Calu3 (cell line): ENCODE measurements around the gene SNRK. TPM values are rescaled to one million over a fixed set of nuclear protein-coding genes. Genes with fewer than 3 reads are reported as not detected.

Source experiments
- BruUV-seq: library from RNA; stranded (reverse); fragments of 400-500 nt; replicated peaks from 2 replicates; lab custom pipeline; 2021; lab: Mats Ljungman, UMichigan
- CTCF ChIA-PET: fragments of 300-600 bp; sonication (Branson Sonifier 250); formaldehyde crosslinking; loops from one replicate; lab custom pipeline; 2022; ENCODE audit warnings: antibody characterized with exemption; lab: Charles Lee
- DNase-seq: peaks from one replicate; pipeline ENCODE4 v3.0.0; 2022
- H3K27ac Mint-ChIP-seq: one replicate; pipeline ENCODE4 v1.8.0; 2022; ENCODE audit warnings: mixed read lengths; ENCODE audit not compliant: unreplicated experiment
- H3K27me3 Mint-ChIP-seq: one replicate; pipeline ENCODE4 v1.8.0; 2022; ENCODE audit warnings: mixed read lengths; ENCODE audit not compliant: unreplicated experiment
- H3K36me3 Mint-ChIP-seq: one replicate; pipeline ENCODE4 v1.8.0; 2022; ENCODE audit warnings: mild to moderate bottlenecking, moderate library complexity, mixed read lengths; ENCODE audit not compliant: insufficient read depth, unreplicated experiment
- H3K4me1 Mint-ChIP-seq: one replicate; pipeline ENCODE4 v1.8.0; 2022; ENCODE audit warnings: mild to moderate bottlenecking, low read depth, mixed read lengths; ENCODE audit not compliant: unreplicated experiment
- H3K4me3 Mint-ChIP-seq: one replicate; pipeline ENCODE4 v1.8.0; 2022; ENCODE audit warnings: mild to moderate bottlenecking, low read depth, moderate library complexity, mixed read lengths; ENCODE audit not compliant: unreplicated experiment
- H3K9me3 Mint-ChIP-seq: one replicate; pipeline ENCODE4 v1.8.0; 2022; ENCODE audit warnings: low read depth, mixed read lengths; ENCODE audit not compliant: unreplicated experiment
- intact Hi-C: fragments of 100-400 bp; cut with micrococcal nuclease; formaldehyde crosslinking; loops from one replicate; pipeline ENCODE4 v1.10.0; 2022; ENCODE audit not compliant: unreplicated experiment
- total RNA-seq: library from RNA; stranded (reverse); gene quantifications from 2 replicates; pipeline ENCODE4 v1.2.3, GENCODE V29; 2022
- TF ChIP-seq, protein P1 (sequence below): fragments of 200-600 bp; IDR thresholded peaks from one replicate; pipeline ENCODE4 v1.8.0; 2022; ENCODE audit warnings: antibody characterized with exemption; ENCODE audit not compliant: unreplicated experiment

Gene SNRK
- total RNA-seq, 1 experiment from 2014 or later: 21.0 TPM

DNA sequence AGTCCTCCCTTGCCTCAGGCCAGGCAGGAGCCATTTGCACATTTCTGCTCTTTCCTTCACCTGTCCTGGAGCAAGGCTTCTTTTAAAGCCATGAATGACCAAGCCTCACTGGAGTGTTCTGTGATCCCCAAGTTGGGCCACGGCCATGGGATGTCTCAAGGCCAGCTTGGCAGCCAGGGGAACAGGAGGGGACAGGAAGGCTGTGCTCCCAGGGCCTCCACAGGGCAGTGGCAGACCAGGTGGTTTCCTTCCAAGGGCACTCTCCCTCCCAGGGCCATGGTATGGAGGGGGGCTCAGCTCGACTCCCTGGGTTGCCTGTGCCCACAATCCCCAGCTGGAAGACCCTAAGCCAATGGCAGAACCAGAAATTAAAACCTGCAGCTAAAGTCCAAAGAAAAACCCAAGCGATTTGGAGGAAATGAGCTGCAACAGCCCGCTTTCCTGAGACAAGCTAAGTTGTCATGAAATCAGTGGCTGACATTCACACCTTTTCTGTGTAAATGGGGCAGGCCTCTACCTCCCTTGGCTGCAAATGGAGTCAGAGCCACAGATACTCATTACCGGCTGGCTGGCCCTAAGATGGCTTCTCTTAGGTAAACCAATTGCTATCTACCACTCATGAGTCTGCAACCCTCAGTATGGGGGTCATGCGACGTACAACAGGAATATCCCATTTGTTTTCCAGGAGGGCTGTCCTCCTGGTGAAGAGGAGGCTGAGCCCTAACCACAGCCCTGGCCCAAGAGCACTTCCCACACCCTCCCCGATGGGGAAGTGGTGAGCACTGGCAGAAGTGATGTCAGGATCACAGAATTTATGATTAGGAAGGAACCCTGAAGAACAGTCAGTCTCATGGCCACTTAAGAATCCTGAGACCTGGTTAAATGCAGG lies 83.3 kb downstream of the SNRK start:
- TF ChIP-seq, protein P1, sequence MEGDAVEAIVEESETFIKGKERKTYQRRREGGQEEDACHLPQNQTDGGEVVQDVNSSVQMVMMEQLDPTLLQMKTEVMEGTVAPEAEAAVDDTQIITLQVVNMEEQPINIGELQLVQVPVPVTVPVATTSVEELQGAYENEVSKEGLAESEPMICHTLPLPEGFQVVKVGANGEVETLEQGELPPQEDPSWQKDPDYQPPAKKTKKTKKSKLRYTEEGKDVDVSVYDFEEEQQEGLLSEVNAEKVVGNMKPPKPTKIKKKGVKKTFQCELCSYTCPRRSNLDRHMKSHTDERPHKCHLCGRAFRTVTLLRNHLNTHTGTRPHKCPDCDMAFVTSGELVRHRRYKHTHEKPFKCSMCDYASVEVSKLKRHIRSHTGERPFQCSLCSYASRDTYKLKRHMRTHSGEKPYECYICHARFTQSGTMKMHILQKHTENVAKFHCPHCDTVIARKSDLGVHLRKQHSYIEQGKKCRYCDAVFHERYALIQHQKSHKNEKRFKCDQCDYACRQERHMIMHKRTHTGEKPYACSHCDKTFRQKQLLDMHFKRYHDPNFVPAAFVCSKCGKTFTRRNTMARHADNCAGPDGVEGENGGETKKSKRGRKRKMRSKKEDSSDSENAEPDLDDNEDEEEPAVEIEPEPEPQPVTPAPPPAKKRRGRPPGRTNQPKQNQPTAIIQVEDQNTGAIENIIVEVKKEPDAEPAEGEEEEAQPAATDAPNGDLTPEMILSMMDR: no peak
- Mint-ChIP-seq H3K9me3 (no peaks in the 10 kb centered on the region), H3K27ac (no peak overlapping the region), H3K4me1 (no peaks in the 10 kb centered on the region), H3K36me3 (no peaks in the 10 kb centered on the region), H3K4me3 (no peak overlapping the region), H3K27me3 (no peaks in the 10 kb centered on the region)
- no TSS peak for BruUV-seq
- DNase-seq: no peak
- intact Hi-C loops: no loop called here
- CTCF ChIA-PET: no interaction called here

DNA sequence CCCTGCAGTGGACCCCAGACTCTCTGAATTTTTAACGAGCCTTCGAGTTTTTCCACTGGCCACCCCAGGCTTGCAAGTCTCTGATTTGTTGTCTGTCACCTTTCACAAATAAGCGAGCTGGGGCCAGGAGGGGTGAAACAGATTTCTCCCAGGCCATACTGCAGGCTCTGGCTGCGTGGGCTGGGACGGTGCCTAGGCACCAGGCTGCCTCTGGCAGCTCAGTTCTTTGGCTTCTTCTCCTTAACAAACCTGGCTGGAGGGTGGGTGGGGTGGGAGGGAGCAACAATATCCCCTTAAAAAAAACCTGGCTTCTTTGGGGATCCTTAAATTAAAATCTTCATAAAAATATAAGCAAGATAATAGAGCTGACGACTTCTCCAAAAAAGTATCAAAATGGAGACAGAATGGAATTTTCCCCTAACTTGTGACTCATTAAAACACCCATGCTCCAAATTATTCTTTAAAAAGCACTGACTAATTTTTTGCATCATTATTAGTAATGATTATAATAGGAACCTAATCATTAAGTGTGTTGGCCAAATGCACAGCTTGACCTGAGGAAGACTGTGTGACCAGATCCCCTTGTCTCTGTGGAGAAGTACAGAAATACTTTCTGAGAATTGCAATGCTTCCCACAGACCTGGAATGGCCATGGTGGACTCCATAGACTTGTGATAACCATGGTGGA lies 84.1 kb downstream of the SNRK start:
- Mint-ChIP-seq H3K4me1 (no peaks in the 10 kb centered on the region), H3K36me3 (no peaks in the 10 kb centered on the region), H3K9me3 (no peaks in the 10 kb centered on the region), H3K27me3 (no peaks in the 10 kb centered on the region), H3K27ac (no peak overlapping the region), H3K4me3 (no peak overlapping the region)
- DNase-seq: no peak
- intact Hi-C loops: no loop called here
- TF ChIP-seq, protein P1: no peak
- BruUV-seq: no TSS peak
- CTCF ChIA-PET: no interaction called here

DNA sequence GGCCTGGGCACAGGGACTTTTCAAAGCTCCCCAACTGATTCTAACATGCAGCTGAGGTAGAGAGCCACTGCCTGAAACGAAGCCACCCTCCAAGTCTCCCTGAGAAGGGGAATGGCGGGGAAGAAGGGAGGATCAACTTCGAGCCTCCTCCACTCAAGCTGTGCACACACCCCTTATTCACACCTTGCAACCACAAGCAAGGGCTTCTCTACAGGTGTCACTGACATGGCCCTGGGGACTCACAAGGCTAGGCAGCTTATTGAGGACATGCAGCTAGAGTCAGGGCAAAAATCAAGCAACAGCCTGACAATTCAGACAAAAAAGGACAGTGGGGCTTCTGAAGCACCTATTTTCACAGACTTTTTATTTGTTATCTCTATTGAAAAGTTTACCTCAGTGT lies 85.2 kb downstream of the SNRK start:
- intact Hi-C loops: no loop called here
- Mint-ChIP-seq H3K4me1 (no peaks in the 10 kb centered on the region), H3K27me3 (no peaks in the 10 kb centered on the region), H3K9me3 (no peaks in the 10 kb centered on the region), H3K27ac (no peak overlapping the region), H3K4me3 (no peak overlapping the region), H3K36me3 (no peaks in the 10 kb centered on the region)
- CTCF ChIA-PET: no interaction called here
- TF ChIP-seq, protein P1: no peak
- no TSS peak for BruUV-seq
- no peak for DNase-seq

DNA sequence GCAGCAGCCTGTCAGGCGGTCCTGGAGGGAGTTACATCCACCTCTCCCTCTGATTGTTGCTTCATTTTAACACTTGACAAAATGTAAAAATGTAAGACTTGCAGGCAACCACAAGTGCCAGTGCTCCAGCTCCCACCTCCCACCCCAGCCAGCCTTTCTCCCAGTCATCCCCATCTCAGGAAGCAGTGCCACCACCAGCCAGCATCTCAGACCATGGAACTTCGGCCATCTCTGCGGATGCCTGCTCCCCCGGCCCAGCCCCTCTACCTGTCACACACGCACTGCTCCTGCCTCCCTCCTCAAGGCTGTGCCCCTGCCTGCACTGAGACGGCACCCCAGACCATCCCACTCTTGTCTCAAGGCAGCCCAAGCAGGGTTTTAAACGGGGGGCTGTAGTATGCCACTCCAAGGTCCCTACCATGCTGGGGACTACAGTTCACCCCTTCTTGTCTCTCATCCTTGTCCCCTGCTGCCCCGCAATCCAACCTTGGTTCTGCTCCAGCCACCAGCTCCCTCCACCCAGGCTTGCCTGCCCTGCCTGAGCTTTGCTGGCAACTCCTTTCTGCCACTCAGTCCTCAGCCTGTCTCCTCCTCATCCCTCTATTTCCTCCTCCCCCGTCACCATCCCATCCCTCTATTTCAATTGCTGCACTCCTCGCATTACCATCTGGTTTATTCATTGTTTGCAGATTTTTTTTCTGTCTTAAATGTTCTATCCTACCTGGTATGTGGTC lies 85.8 kb downstream of the SNRK start:
- TF ChIP-seq, protein P1: no peak
- intact Hi-C loops: no loop called here
- no peak for DNase-seq
- Mint-ChIP-seq H3K27ac (no peak overlapping the region), H3K4me3 (no peak overlapping the region), H3K27me3 (no peaks in the 10 kb centered on the region), H3K4me1 (no peaks in the 10 kb centered on the region), H3K36me3 (no peaks in the 10 kb centered on the region), H3K9me3 (no peaks in the 10 kb centered on the region)
- CTCF ChIA-PET: no interaction called here
- BruUV-seq: no TSS peak
